WTC11 (cell line): ENCODE measurements around the gene ZNF382. TPM values are rescaled to one million over a fixed set of nuclear protein-coding genes. Genes with fewer than 3 reads are reported as not detected.

Source experiments
- ATAC-seq: fragments of 200-7000 bp; cut with Tn5 transposase; 2 replicates; pipeline ENCODE4 v1.10.0; 2021; ENCODE audit warnings: mild to moderate bottlenecking, moderate library complexity
- CTCF ChIA-PET: fragments of 300-600 bp; sonication (Branson Sonifier 250); formaldehyde crosslinking; loops from one replicate; lab custom pipeline; 2021; ENCODE audit warnings: antibody characterized with exemption; lab: Charles Lee
- POLR2A ChIA-PET: fragments of 350-600 bp; sonication (Branson Sonifier 250); formaldehyde crosslinking; loops from one replicate; lab custom pipeline; 2021; ENCODE audit warnings: antibody characterized with exemption; lab: Charles Lee
- DNase-seq: peaks from one replicate; pipeline ENCODE4 v3.0.0; 2021; ENCODE audit warnings: low spot score
- H3K27ac Mint-ChIP-seq: 2 replicates; pipeline ENCODE4 v1.8.0; 2021; ENCODE audit warnings: mixed read lengths
- H3K27me3 Mint-ChIP-seq: 2 replicates; pipeline ENCODE4 v1.8.0; 2021; ENCODE audit warnings: low read depth, mild to moderate bottlenecking, moderate library complexity, mixed read lengths
- H3K36me3 Mint-ChIP-seq: 2 replicates; pipeline ENCODE4 v1.8.0; 2021; ENCODE audit warnings: mixed read lengths
- H3K4me1 Mint-ChIP-seq: 2 replicates; pipeline ENCODE4 v1.8.0; 2022; ENCODE audit warnings: mixed read lengths
- H3K4me3 Mint-ChIP-seq: 2 replicates; pipeline ENCODE4 v1.8.0; 2021; ENCODE audit warnings: mild to moderate bottlenecking, moderate library complexity, mixed read lengths
- H3K9me3 Mint-ChIP-seq: 2 replicates; pipeline ENCODE4 v1.8.0; 2021; ENCODE audit warnings: mixed read lengths
- ARID4B ChIP-seq: sonication (generic); formaldehyde crosslinking; IDR thresholded peaks from 2 replicates; pipeline ENCODE4 v1.8.0; 2023; ENCODE audit warnings: missing genetic modification reagents, mild to moderate bottlenecking, borderline replicate concordance
- ATF3 ChIP-seq: sonication (generic); formaldehyde crosslinking; conservative IDR thresholded peaks from 2 replicates; pipeline ENCODE4 v1.8.1; 2022; ENCODE audit warnings: mild to moderate bottlenecking, missing genetic modification reagents
- CDX4 ChIP-seq: fragments of 250-450 bp; sonication (Bioruptor Pico); IDR thresholded peaks from 2 replicates; pipeline ENCODE4 v1.9.0; 2021; ENCODE audit warnings: moderate library complexity, mild to moderate bottlenecking, inconsistent platforms, borderline replicate concordance
- CREB1 ChIP-seq: sonication (generic); formaldehyde crosslinking; IDR thresholded peaks from 2 replicates; pipeline ENCODE4 v1.8.0; 2023; ENCODE audit warnings: mild to moderate bottlenecking, missing genetic modification reagents
- ETV6 ChIP-seq: sonication (generic); formaldehyde crosslinking; IDR thresholded peaks from 2 replicates; pipeline ENCODE4 v1.8.1; 2022; ENCODE audit warnings: mild to moderate bottlenecking, missing genetic modification reagents
- FOXJ3 ChIP-seq: sonication (generic); formaldehyde crosslinking; IDR thresholded peaks from 2 replicates; pipeline ENCODE4 v1.9.0; 2021; ENCODE audit warnings: missing genetic modification reagents, mild to moderate bottlenecking, borderline replicate concordance
- FOXP4 ChIP-seq: sonication (generic); formaldehyde crosslinking; IDR thresholded peaks from 2 replicates; pipeline ENCODE4 v1.8.0; 2022; ENCODE audit warnings: mild to moderate bottlenecking, missing genetic modification reagents
- GRHL2 ChIP-seq: fragments of 250-450 bp; sonication (Bioruptor Pico); IDR thresholded peaks from 2 replicates; pipeline ENCODE4 v1.8.0; 2022; ENCODE audit warnings: mild to moderate bottlenecking, moderate library complexity; ENCODE audit not compliant: insufficient replicate concordance, severe bottlenecking
- HMGA2 ChIP-seq: fragments of 250-450 bp; sonication (Bioruptor Pico); IDR thresholded peaks from 2 replicates; pipeline ENCODE4 v1.4.0; 2021; ENCODE audit warnings: mild to moderate bottlenecking, moderate library complexity
- HMGXB4 ChIP-seq: sonication (generic); formaldehyde crosslinking; IDR thresholded peaks from 2 replicates; pipeline ENCODE4 v1.8.1; 2023; ENCODE audit warnings: mild to moderate bottlenecking, moderate library complexity, missing genetic modification reagents
- JAZF1 ChIP-seq: fragments of 250-450 bp; sonication (Bioruptor Pico); IDR thresholded peaks from 2 replicates; pipeline ENCODE4 v1.9.0; 2021; ENCODE audit warnings: moderate library complexity, mild to moderate bottlenecking, inconsistent platforms
- MXD4 ChIP-seq: fragments of 250-450 bp; sonication (Bioruptor Pico); IDR thresholded peaks from 2 replicates; pipeline ENCODE4 v1.8.0; 2021; ENCODE audit warnings: mild to moderate bottlenecking, moderate library complexity, borderline replicate concordance
- MYBL2 ChIP-seq: sonication (generic); formaldehyde crosslinking; IDR thresholded peaks from 2 replicates; pipeline ENCODE4 v1.8.1; 2023; ENCODE audit warnings: mild to moderate bottlenecking, moderate library complexity, missing genetic modification reagents
- NFYB ChIP-seq: sonication (generic); formaldehyde crosslinking; conservative IDR thresholded peaks from 2 replicates; pipeline ENCODE4 v1.8.0; 2022; ENCODE audit warnings: low read depth, missing genetic modification reagents
- NR3C1 ChIP-seq: sonication (generic); formaldehyde crosslinking; conservative IDR thresholded peaks from 2 replicates; pipeline ENCODE4 v1.8.1; 2023; ENCODE audit warnings: low read depth, mild to moderate bottlenecking, missing genetic modification reagents
- PREB ChIP-seq: sonication (generic); formaldehyde crosslinking; IDR thresholded peaks from 2 replicates; pipeline ENCODE4 v1.8.1; 2022; ENCODE audit warnings: mild to moderate bottlenecking, missing genetic modification reagents, moderate library complexity, borderline replicate concordance
- RORB ChIP-seq: fragments of 250-450 bp; sonication (Bioruptor Pico); IDR thresholded peaks from 2 replicates; pipeline ENCODE4 v1.9.0; 2021; ENCODE audit warnings: mild to moderate bottlenecking
- SMAD4 ChIP-seq: sonication (generic); formaldehyde crosslinking; IDR thresholded peaks from 2 replicates; pipeline ENCODE4 v1.8.0; 2022; ENCODE audit warnings: mild to moderate bottlenecking, missing genetic modification reagents
- TEAD1 ChIP-seq: sonication (generic); formaldehyde crosslinking; IDR thresholded peaks from 2 replicates; pipeline ENCODE4 v1.8.0; 2022; ENCODE audit warnings: mild to moderate bottlenecking, missing genetic modification reagents
- TEAD4 ChIP-seq: sonication (generic); formaldehyde crosslinking; IDR thresholded peaks from 2 replicates; pipeline ENCODE4 v1.8.0; 2022; ENCODE audit warnings: mild to moderate bottlenecking, missing genetic modification reagents
- TP53 ChIP-seq: sonication (generic); formaldehyde crosslinking; IDR thresholded peaks from 2 replicates; pipeline ENCODE4 v1.8.1; 2023; ENCODE audit warnings: mild to moderate bottlenecking, missing genetic modification reagents
- USF1 ChIP-seq: sonication (generic); formaldehyde crosslinking; IDR thresholded peaks from 2 replicates; pipeline ENCODE4 v1.8.0; 2022; ENCODE audit warnings: mild to moderate bottlenecking, missing genetic modification reagents
- ZNF138 ChIP-seq: sonication (generic); formaldehyde crosslinking; conservative IDR thresholded peaks from 2 replicates; pipeline ENCODE4 v1.8.1; 2022; ENCODE audit warnings: mild to moderate bottlenecking, moderate library complexity, missing genetic modification reagents
- ZNF423 ChIP-seq: fragments of 250-450 bp; sonication (Bioruptor Pico); IDR thresholded peaks from 2 replicates; pipeline ENCODE4 v2.1.2; 2022; ENCODE audit warnings: mild to moderate bottlenecking, moderate library complexity
- total RNA-seq: library from RNA; stranded (reverse); gene quantifications from 3 replicates; pipeline ENCODE4 v1.2.3, GENCODE V29; 2021

ZNF382 gene
- total RNA-seq, 1 experiment from 2014 or later, result 8.2 TPM

- TF ChIP-seq USF1 (CRISPR knock-in tag), result no peak
- TF ChIP-seq, all 79 proteins: peak for 0
Observed at GRCh38 chr19:36627057-36627456, 21.9 kb downstream of the ZNF382 start (continued).

- Mint-ChIP-seq H3K36me3 (peaks cover 73% of the 10 kb centered on the region), H3K4me1 (no peaks in the 10 kb centered on the region), H3K27me3 (peaks cover 4% of the 10 kb centered on the region), H3K4me3 (no peak overlapping the region), H3K9me3 (peaks cover 85% of the 10 kb centered on the region), H3K27ac (no peak overlapping the region)
- DNase-seq, result no peak
- CTCF ChIA-PET, result no interaction called here
- POLR2A ChIA-PET, result no interaction called here
- no peak for TF ChIP-seq ZNF423 (CRISPR knock-in tag)
- no peak for TF ChIP-seq FOXP4 (CRISPR knock-in tag)
- TF ChIP-seq CREB1 (CRISPR knock-in tag), result no peak
- TF ChIP-seq HMGA2 (CRISPR knock-in tag), result no peak
- no peak for TF ChIP-seq TP53 (CRISPR knock-in tag)
- no peak for TF ChIP-seq CDX4 (CRISPR knock-in tag)
- no peak for TF ChIP-seq RORB
- no peak for TF ChIP-seq PREB (CRISPR knock-in tag)
- no peak for TF ChIP-seq NR3C1 (CRISPR knock-in tag)
- no peak for TF ChIP-seq ATF3
- TF ChIP-seq SMAD4 (CRISPR knock-in tag), result no peak
- no peak for TF ChIP-seq MYBL2 (CRISPR knock-in tag)
- TF ChIP-seq GRHL2 (CRISPR knock-in tag), result no peak
- TF ChIP-seq FOXJ3, result no peak
- TF ChIP-seq ZNF138 (CRISPR knock-in tag), result no peak
- no peak for TF ChIP-seq TEAD1 (CRISPR knock-in tag)
- no peak for TF ChIP-seq NFYB (CRISPR knock-in tag)
- TF ChIP-seq TEAD4 (CRISPR knock-in tag), result no peak
- ATAC-seq, result no peak
Observed at GRCh38 chr19:36635342-36635741, 30.2 kb downstream of the ZNF382 start.

- Mint-ChIP-seq H3K9me3 (peaks cover 83% of the 10 kb centered on the region), H3K27ac (no peak overlapping the region), H3K36me3 (peaks cover 82% of the 10 kb centered on the region), H3K27me3 (no peaks in the 10 kb centered on the region; the same call in 1 of the 2 replicates), H3K4me3 (no peak overlapping the region), H3K4me1 (no peaks in the 10 kb centered on the region)
- CTCF ChIA-PET, result no interaction called here
- no peak for DNase-seq
- POLR2A ChIA-PET, result no interaction called here
- ATAC-seq, result no peak
- TF ChIP-seq HMGXB4 (CRISPR knock-in tag) (no peak), MXD4 (CRISPR knock-in tag) (no peak), ETV6 (CRISPR knock-in tag) (no peak), JAZF1 (no peak), ARID4B (CRISPR knock-in tag) (no peak)
Observed at GRCh38 chr19:36638862-36639510, 33.9 kb downstream of the ZNF382 start.
